DMS153 treated with DMSO at 0.1 percent for 48 hours (cell line): Measurements from ENCODE around the gene GSC2.

Source experiments
- DNase-seq: peaks from one replicate; lab custom pipeline; 2025; ENCODE audit not compliant: unreplicated experiment; lab: John Stamatoyannopoulos, UW

Gene GSC2

GRCh38 chr22:19121631-19122142, 28.4 kb downstream of the GSC2 start:
- peak; percentile 15 for DNase-seq

DNA sequence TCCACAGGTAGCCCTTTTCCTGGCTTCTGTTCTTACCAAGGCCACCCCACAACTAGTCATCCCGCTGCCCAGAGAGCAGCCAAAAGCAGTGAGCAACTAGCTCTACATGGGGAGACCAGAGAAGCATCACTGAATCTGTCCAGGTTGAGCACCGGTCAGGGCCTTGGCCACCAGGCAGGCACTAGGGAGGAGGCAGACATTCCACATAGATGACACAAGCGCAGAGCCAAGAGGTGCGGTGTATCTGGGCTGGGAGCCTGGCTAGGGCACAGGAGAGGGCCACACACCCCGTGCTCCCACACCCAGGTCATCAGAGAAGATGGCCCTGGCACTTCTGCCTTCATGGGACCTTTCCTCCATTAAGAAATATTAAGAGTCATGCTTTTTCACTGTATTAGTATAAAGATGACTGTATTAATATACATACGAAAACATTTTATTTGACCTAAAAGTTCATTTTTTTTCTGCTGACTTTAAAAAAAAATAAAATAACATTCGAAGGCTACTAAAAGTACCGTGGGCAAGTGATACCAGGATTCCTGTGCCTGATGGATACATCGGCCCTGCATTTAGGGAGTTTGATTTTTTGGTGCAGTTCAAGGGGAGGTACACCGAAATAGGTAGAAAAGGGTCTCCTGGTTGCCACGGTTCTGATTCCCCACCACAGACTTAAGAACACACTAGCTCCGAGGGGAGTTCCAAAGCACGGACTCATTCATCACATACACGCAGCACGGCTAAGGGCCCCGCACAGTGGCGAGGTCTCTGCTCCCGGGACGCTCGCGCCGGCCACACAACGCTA, 29.1 kb downstream of the GSC2 start:
- no peak for DNase-seq

- no peak for DNase-seq
Measured at GRCh38 chr22:19119949-19120348, 30.1 kb downstream of the GSC2 start.

GRCh38 chr22:19118329-19118880, 31.7 kb downstream of the GSC2 start:
- DNase-seq: no peak

DNA sequence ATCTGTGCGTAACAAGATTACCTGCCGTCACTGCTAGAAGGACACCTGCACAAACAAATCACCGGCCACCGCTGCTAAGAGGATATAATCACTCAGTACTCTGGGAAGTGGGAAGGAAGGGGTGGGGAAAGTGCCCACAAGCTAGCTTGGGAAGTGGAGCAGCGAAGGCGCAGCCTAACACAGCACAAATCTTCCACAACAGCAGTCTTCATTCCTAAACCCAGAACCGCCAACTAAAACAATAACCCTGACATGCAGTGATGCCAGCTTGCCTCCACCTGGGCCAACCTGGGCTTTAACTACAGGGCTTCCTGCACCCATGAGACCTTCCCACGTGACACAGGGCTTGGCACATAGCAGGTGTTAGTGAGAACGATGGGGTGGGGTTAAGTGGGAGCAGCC, 33.0 kb downstream of the GSC2 start:
- no peak for DNase-seq

DNA sequence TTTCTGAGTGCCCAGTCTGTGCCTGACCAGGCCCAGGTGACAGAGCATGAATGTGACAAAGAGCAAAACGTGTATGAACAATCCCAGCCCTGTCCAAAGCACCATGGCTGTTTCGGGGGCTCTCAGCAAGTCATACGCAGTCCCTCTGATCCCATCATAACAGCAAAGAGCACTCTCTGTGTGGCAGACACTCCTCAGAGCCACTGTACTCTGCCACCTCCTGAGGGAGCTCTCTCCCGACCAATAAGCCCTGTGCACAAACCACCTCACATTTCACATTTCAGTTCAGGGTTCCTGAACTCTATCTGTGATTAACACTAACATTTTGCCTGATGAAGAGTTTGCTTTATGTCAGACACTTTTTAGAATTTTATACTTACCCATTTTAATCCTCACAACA, 34.5 kb downstream of the GSC2 start:
- DNase-seq: no peak

GRCh38 chr22:19114984-19115552, 35.0 kb downstream of the GSC2 start:
- no peak for DNase-seq

- DNase-seq: no peak
Measured at GRCh38 chr22:19113429-19113828, 36.7 kb downstream of the GSC2 start.

GRCh38 chr22:19111584-19111983, 38.5 kb downstream of the GSC2 start:
- no peak for DNase-seq

- no peak for DNase-seq
Measured at GRCh38 chr22:19111140-19111539, 39.0 kb downstream of the GSC2 start.

DNA sequence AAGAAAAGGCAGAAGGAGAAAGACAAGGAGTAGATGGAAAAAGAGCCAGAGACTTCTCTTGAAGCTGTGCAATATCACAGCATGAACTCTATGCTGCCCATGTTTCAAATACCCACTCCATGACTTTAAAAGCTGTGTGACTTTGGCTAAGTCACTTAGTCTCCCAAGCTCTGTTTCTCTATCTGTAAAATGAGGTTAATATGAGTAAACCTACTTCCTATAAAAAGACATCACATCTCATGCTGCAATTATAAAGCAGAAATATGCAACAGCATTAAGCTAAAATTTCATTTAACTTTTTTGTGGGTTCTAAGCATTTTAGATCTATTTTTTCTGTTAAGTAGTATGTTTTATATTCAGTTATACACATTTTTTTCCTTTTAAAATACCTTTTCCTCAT, 39.4 kb downstream of the GSC2 start:
- DNase-seq: no peak

- DNase-seq: no peak
Measured at GRCh38 chr22:19110064-19110458, 40.0 kb downstream of the GSC2 start.

GRCh38 chr22:19109198-19110063, 40.7 kb downstream of the GSC2 start:
- DNase-seq: peak; percentile 11

GRCh38 chr22:19108807-19109197, 41.3 kb downstream of the GSC2 start:
- DNase-seq: no peak

- no peak for DNase-seq
Measured at GRCh38 chr22:19107730-19108074, 42.4 kb downstream of the GSC2 start.

GRCh38 chr22:19106886-19107729, 43.0 kb downstream of the GSC2 start:
- DNase-seq: no peak

DNA sequence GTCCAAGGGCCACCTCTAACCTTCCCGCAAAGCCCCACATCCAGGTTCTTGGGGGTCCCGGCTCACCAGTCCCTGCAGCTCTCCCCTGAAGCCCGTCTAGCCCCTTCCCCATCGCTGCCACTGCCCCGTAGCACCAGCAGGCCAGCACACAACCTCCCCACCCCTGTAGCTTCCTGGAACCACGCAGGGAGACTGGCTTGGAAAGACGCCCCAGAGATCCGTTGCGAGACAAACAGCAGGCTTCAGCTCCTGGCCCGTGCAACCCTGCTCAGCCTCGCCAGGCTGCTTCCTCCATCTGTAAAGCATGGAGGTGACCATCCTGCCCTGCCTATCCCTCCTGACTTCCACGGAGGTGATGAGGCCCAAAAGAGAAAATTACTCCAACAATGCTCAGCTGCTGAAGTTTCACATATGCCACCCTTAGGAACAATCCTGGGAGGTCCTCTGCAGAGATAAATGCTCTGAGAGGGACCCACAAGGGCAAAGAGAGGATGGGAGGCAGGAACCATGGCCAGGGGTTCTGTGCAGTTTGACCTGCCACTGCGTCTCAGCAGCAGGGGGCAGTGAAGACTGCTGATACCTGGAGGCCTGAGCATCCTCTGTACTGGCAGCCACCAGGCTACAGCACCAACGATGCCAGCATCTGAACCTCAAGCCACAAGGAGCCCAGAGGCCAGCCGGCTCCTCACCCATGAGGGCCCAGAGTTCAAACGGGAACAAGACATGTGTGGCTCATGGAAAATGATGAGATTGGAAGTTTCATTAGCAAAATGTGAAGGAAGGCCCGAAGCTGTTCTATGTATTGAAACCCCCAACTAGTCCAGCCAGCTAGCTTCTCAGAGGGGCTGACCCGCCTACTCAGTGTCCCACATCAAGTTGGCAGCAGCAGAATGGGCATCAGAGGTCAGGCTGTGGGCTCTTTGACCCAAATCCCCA, 44.0 kb downstream of the GSC2 start:
- no peak for DNase-seq

DNA sequence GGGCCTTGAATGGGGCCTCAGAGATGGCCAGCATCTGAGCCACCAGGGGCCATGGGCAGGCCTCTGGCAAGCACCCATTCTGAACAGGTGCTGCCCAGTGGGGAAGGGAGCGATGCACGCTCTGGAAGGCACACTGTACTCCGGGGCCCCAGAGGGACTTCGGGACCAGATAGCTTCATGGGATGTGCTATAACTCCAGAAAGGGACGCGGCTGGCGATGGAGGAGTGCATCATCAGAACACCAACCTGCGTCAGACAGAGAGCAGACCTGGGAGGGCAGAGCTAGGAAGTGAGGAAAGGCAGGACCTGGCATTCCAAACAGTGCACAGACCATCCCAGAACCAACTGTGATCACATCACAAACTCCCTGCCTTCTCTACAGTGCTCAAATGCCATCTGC, 44.6 kb downstream of the GSC2 start:
- DNase-seq: no peak
